ENCODE results near the gene ACOT13.

DNA sequence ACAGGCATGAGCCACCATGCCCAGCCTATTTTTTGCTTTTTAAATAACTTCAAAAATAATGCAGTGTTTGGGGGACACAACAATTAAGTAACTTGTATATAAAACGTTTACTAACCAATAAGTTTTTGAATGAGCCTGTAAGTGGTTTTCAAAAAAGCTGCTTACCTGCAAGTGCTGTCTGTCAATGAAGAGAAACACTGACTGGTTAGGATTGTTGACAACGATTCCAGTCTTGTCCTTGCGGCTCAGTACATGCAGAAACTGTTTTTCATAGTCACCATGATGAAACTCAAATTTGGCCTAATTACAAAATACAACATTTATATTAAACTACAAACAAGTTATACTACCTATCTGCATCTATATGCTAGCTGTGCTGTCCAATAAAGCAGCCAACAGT, 41.7 kb downstream of the ACOT13 start:
- TF ChIP-seq, protein P1, sequence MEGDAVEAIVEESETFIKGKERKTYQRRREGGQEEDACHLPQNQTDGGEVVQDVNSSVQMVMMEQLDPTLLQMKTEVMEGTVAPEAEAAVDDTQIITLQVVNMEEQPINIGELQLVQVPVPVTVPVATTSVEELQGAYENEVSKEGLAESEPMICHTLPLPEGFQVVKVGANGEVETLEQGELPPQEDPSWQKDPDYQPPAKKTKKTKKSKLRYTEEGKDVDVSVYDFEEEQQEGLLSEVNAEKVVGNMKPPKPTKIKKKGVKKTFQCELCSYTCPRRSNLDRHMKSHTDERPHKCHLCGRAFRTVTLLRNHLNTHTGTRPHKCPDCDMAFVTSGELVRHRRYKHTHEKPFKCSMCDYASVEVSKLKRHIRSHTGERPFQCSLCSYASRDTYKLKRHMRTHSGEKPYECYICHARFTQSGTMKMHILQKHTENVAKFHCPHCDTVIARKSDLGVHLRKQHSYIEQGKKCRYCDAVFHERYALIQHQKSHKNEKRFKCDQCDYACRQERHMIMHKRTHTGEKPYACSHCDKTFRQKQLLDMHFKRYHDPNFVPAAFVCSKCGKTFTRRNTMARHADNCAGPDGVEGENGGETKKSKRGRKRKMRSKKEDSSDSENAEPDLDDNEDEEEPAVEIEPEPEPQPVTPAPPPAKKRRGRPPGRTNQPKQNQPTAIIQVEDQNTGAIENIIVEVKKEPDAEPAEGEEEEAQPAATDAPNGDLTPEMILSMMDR (conservative IDR thresholded peaks at IDR 0.05), result no peak
- no peak for TF ChIP-seq ZFX (IDR thresholded peaks at IDR 0.05)

All from C4-2B (cell line).